Upper lobe of left lung (tissue), 6 donors: ENCODE measurements around the gene SP5. TPM values are rescaled to one million over a fixed set of nuclear protein-coding genes. Genes with fewer than 3 reads are reported as not detected.

ENCODE experiments used
- ATAC-seq, 2 donors: fragments of 200-7000 bp; cut with Tn5 transposase; one replicate each; pipeline ENCODE4 v1.9.1; 2022; ENCODE audit warnings: mild to moderate bottlenecking in 2 of 2, moderate library complexity in 2 of 2; ENCODE audit not compliant: low FRiP score in 2 of 2
- DNase-seq, 2 donors: peaks; one replicate each; pipeline ENCODE4 v3.0.0-alpha.2; 2019 to 2020
- H3K27ac ChIP-seq, 4 donors: fragments of 200-600 bp; sonication (generic); one replicate each; pipeline ENCODE4 v1.5.1; 2016 to 2019
- H3K27me3 ChIP-seq, 4 donors: fragments of 200-600 bp; sonication (generic); one replicate each; pipeline ENCODE4 v1.5.1; 2017 to 2019
- H3K36me3 ChIP-seq, 4 donors: fragments of 200-600 bp; sonication (generic); one replicate each; pipeline ENCODE4 v1.5.1; 2016 to 2019
- H3K4me1 ChIP-seq, 4 donors: fragments of 200-600 bp; sonication (generic); one replicate each; pipeline ENCODE4 v1.5.1; 2018 to 2019
- H3K4me3 ChIP-seq, 4 donors: fragments of 200-600 bp; sonication (generic); one replicate each; pipeline ENCODE4 v1.5.1; 2017 to 2019; ENCODE audit warnings: mild to moderate bottlenecking in 2 of 4, moderate library complexity in 1 of 4
- H3K9me3 ChIP-seq, 4 donors: fragments of 200-600 bp; sonication (generic); one replicate each; pipeline ENCODE4 v1.5.1; 2018 to 2019
- EP300 ChIP-seq, 4 donors: sonication (generic); formaldehyde crosslinking; IDR thresholded peaks; one replicate each; pipeline ENCODE4 v1.5.1; 2017; ENCODE audit warnings: antibody characterized with exemption in 4 of 4, control low read depth in 2 of 4
- POLR2A ChIP-seq, 4 donors: fragments of 450-650 bp; IDR thresholded peaks; one replicate each; pipeline ENCODE4 v1.5.1; 2016 to 2017; ENCODE audit warnings: antibody characterized with exemption in 4 of 4, mild to moderate bottlenecking in 2 of 4
- POLR2AphosphoS5 ChIP-seq, 2 donors: sonication (generic); formaldehyde crosslinking; IDR thresholded peaks; one replicate each; pipeline ENCODE4 v1.5.1; 2017; ENCODE audit warnings: antibody characterized with exemption in 2 of 2
- WGBS, 2 donors: methylation state at CpG; one replicate each; pipeline ENCODE4 v1.1.5; 2017 to 2018; 5-methylcytosine and 5-hydroxymethylcytosine counted together
- total RNA-seq, 6 donors: library from RNA; depleted of rRNA in 4 of 6; stranded (reverse); fragments of >200 nt in 4 of 6; gene quantifications; one replicate each; pipeline versions ENCODE4 v1.1.0 to v1.2.1, GENCODE V29; 2016 to 2021
- TF ChIP-seq, protein P1 (sequence below), 6 experiments: fragments of 450-650 bp in 4 of 6; fragments of 200-600 bp in 2 of 6; sonication (generic) in 2 of 6; IDR thresholded peaks; one replicate each; pipeline ENCODE4 v1.5.1; 2016 to 2019; ENCODE audit warnings: antibody characterized with exemption in 6 of 6
- donor health status: DM: no; HTN: no; CAD: no; lungs with moderate emphysema.
- donor health status: DM: no; HTN: yes; CAD: no; lungs with severe emphysema.

The SP5 gene
- total RNA-seq, 6 donors from 2014 or later, result 1.5 to 6.6 (median 4.4) TPM

DNA sequence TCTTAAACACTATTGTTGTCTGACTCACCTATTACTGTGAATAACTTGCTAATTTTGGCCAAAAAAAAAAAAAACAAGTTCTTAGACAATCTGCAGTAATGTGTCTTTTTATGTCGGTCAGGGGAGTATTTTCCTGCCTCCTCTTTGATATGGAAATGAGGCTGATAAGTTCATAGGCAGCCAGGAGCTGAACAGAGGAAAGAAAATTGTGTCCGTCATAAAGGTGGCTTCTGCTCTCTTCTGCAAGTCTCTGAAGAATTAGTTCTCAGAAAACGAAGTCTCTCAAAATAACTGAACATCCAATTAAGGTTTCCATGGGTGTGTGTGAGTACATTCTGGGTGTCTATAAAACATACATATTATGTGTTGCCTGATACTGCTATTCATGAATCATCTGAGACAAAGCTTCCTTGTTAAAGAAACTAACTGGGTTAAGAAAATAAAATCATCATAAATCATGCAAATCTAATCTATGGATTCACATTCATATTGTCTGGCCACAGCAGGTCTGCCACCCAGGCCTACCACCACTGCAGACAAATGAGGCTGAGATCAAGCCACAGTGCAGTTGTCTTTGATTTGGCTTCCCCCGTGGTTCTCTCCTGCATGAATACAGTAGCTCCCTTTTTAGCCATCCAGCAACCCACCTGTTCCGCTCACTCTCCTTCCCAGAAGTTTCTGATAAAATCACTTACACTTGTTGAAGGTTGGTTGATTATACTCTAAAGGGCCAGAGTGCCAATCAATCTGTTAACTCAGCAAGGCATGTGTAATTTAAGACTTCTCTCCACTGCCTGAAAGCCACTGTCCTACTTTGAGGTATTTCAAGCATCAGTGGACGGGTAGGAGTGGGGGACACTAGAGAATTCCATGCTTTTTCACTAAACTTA lies 19.4 kb upstream of the SP5 start:
- no peaks in the 10 kb centered on the region for H3K36me3 ChIP-seq
- ATAC-seq, result no peak
- no peaks in the 10 kb centered on the region for H3K4me1 ChIP-seq
- 71 to 77% methylated on average over 6 of the region's 6 CpGs for WGBS, 2 donors
- TF ChIP-seq, protein P1, sequence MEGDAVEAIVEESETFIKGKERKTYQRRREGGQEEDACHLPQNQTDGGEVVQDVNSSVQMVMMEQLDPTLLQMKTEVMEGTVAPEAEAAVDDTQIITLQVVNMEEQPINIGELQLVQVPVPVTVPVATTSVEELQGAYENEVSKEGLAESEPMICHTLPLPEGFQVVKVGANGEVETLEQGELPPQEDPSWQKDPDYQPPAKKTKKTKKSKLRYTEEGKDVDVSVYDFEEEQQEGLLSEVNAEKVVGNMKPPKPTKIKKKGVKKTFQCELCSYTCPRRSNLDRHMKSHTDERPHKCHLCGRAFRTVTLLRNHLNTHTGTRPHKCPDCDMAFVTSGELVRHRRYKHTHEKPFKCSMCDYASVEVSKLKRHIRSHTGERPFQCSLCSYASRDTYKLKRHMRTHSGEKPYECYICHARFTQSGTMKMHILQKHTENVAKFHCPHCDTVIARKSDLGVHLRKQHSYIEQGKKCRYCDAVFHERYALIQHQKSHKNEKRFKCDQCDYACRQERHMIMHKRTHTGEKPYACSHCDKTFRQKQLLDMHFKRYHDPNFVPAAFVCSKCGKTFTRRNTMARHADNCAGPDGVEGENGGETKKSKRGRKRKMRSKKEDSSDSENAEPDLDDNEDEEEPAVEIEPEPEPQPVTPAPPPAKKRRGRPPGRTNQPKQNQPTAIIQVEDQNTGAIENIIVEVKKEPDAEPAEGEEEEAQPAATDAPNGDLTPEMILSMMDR (IDR thresholded peaks at IDR 0.05), result no peak
- no peak for TF ChIP-seq POLR2AphosphoS5 (IDR thresholded peaks at IDR 0.05)
- TF ChIP-seq POLR2A (IDR thresholded peaks at IDR 0.05), result no peak
- no peak for TF ChIP-seq EP300 (IDR thresholded peaks at IDR 0.05)
- H3K27me3 ChIP-seq, result no peaks in the 10 kb centered on the region
- H3K4me3 ChIP-seq, result no peak overlapping the region
- no peak for DNase-seq
- no peak overlapping the region for H3K27ac ChIP-seq
- H3K9me3 ChIP-seq, result no peaks in the 10 kb centered on the region

DNA sequence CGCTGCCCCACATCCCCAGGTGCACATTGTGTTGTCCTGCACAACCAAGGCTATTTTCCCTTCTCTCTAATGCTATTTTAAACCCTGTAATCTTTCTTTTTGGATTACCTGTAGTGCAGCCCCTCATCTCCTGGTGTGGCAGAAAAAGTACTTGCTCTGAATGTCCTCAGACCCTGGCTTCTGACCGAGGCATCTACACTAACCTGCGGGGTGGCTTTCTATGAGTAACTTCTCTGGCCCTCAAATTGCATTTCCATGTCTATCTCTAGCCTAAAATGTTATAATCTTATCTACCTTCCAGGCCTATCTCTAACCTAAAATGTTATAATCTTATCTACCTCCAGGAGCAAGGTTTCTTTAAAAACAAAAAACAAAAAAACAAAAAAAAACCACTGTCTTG lies 18.2 kb upstream of the SP5 start:
- Histone ChIP-seq H3K4me1 (no peaks in the 10 kb centered on the region), H3K9me3 (no peaks in the 10 kb centered on the region), H3K4me3 (no peak overlapping the region), H3K36me3 (no peaks in the 10 kb centered on the region), H3K27me3 (no peaks in the 10 kb centered on the region), H3K27ac (no peak overlapping the region)
- DNase-seq (no peak), ATAC-seq (no peak)
- TF ChIP-seq EP300 (IDR thresholded peaks at IDR 0.05), result no peak
- TF ChIP-seq POLR2A (IDR thresholded peaks at IDR 0.05), result no peak
- no peak for TF ChIP-seq POLR2AphosphoS5 (IDR thresholded peaks at IDR 0.05)
- TF ChIP-seq, protein P1 (IDR thresholded peaks at IDR 0.05), result no peak
- WGBS, 2 donors, result 82 to 87% methylated on average over 3 of the region's 3 CpGs

DNA sequence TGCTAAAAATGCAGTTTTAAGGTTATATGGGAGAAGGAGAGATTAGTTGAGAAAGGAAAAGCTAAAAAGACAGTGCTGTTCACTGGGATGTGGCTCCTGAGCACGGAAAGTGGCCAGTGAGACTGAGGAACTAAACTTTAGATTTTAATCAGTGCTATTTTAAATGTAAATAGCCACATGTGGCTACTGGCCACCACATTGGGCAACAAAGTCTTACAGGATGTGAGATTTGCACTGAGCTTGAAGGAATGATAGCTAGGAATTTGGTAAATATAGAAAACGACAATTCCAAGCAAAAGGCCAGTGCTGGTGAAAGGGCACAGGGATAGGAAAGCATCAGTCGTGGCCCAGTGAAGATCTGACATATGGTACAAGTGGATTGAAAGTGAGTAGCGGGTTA lies 14.1 kb upstream of the SP5 start:
- ATAC-seq (no peak), DNase-seq (no peak)
- Histone ChIP-seq H3K4me3 (no peak overlapping the region), H3K4me1 (no peaks in the 10 kb centered on the region), H3K27me3 (no peaks in the 10 kb centered on the region), H3K27ac (no peak overlapping the region), H3K36me3 (no peaks in the 10 kb centered on the region), H3K9me3 (no peaks in the 10 kb centered on the region)
- no peak for TF ChIP-seq EP300 (IDR thresholded peaks at IDR 0.05)
- TF ChIP-seq POLR2AphosphoS5 (IDR thresholded peaks at IDR 0.05), result no peak
- no peak for TF ChIP-seq POLR2A (IDR thresholded peaks at IDR 0.05)
- TF ChIP-seq, protein P1 (IDR thresholded peaks at IDR 0.05), result no peak
- 81 to 85% methylated on average over 4 of the region's 4 CpGs for WGBS, 2 donors

DNA sequence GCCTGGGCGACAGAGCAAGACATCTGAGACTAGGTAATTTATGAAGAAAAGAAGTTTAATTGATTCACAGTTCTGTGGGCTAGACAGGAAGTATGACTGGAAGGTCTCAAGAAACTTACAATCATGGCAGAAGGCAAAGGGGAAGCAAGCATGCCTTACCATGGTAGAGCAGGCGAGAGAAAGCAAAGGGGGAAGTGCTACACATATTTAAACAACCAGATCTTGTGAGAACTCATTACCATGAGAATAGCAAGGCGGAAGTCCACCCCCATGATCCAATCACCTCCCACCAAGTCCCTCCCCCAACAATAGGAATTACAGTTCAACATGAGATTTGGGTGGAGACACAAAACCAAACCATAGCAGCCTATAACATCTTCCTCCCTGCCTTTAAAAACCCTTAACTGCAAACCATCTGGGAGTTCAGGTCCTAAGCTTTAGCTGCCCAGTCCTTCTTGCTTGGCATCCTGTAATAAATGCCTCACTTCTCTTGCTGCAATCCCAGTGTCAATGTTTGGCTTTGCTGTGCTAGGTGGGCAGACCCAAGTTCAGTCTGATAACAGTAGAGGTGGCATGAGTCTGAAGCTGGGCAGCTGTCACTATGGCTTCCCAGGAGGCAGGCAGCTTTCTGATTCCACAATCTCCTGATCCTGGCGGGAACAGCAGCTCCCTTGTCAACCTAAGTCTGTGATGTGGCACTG lies 11.2 kb upstream of the SP5 start:
- H3K36me3 ChIP-seq, result no peaks in the 10 kb centered on the region
- H3K27me3 ChIP-seq, result no peaks in the 10 kb centered on the region
- H3K4me3 ChIP-seq, result no peak overlapping the region
- H3K27ac ChIP-seq, result no peak overlapping the region
- DNase-seq (no peak), ATAC-seq (no peak)
- no peaks in the 10 kb centered on the region for H3K9me3 ChIP-seq
- no peaks in the 10 kb centered on the region for H3K4me1 ChIP-seq
- 80 to 84% methylated on average over 4 of the region's 4 CpGs for whole genome bisulfite sequencing, 2 donors
- TF ChIP-seq POLR2AphosphoS5 (IDR thresholded peaks at IDR 0.05) (no peak), POLR2A (IDR thresholded peaks at IDR 0.05) (no peak), EP300 (IDR thresholded peaks at IDR 0.05) (no peak)
- TF ChIP-seq, protein P1 (IDR thresholded peaks at IDR 0.05), result no peak
